GM18907 (cell line): ENCODE measurements around the gene WDHD1.
"Not testable (repeated sequence)": the region's sequence is repeated elsewhere in the genome, so short reads cannot be mapped to it uniquely, and the experiment has no call there.

Experiments used
- ATAC-seq: cut with Tn5 transposase; IDR thresholded peaks from one replicate; pipeline ENCODE4 v1.9.1; 2021; ENCODE audit warnings: mild to moderate bottlenecking, moderate library complexity; ENCODE audit not compliant: unreplicated experiment

Gene WDHD1

GRCh38 chr14:54967496-54967895, 59.4 kb downstream of the WDHD1 start:
- ATAC-seq, result no peak

- ATAC-seq, result no peak
Measured at GRCh38 chr14:54955143-54955542, 71.8 kb downstream of the WDHD1 start.

DNA sequence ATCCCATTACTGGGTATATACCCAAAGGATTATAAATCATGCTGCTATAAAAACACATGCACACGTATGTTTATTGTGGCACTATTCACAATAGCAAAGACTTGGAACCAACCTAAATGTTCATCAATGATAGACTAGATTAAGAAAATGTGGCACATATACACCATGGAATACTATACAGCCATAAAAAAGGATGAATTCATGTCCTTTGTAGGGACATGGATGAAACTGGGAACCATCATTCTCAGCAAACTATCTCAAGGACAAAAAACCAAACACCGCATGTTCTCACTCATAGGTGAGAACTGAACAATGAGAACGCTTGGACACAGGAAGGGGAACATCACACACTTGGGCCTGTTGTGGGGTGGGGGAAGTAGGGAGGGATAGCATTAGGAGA, 73.3 kb downstream of the WDHD1 start:
- ATAC-seq, result not testable (repeated sequence)

GRCh38 chr14:54952803-54953202, 74.1 kb downstream of the WDHD1 start:
- not testable (repeated sequence) for ATAC-seq

- no peak for ATAC-seq
Measured at GRCh38 chr14:54947230-54947629, 79.7 kb downstream of the WDHD1 start.

DNA sequence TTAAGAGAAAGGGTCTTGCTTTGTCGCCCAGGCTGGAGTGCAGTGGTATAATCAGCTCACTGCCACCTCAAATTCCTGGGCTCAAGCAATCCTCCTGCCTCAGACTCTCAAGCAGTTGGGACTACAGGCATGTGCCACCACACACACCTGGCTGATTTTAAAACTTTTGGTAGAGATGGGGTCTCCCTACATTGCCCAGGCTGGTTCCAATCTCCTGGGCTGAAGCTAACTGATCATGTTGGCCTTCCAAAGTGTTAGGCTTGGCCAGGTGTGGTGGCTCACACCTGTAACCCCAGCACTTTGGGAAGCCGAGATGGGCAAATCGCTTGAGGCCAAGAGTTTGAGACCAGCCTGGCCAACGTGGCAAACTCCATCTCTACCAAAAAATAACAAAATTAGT, 80.4 kb downstream of the WDHD1 start:
- ATAC-seq, result no peak

DNA sequence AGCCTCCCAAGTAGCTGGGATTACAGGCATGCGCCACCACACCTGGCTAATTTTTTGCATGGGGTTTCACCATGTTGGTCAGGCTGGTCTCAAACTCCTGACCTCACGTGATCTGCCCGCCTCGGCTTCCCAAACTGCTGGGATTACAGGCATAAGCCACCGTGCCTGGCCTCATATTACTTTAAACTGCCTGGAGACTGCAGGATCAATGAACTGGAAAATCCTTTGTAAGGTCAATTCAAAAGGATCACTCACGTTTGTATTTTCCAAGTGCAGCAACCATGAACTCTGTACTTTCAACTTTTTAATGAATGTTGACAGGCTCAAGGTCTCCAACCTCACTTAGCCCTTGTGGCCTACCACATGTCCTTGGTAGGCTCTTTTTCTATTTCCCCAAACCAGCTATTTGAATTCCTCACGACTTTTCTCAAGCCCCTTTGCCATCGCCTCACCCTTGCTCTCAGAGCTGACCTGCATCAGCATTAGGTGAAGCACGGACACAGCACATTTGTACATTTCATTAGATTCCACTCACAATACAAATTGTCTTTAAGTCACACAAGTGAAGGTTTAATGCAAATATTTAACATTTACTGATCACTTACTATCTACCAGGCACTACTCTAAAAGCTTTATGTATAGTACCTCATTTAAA, 82.0 kb downstream of the WDHD1 start:
- no peak for ATAC-seq

DNA sequence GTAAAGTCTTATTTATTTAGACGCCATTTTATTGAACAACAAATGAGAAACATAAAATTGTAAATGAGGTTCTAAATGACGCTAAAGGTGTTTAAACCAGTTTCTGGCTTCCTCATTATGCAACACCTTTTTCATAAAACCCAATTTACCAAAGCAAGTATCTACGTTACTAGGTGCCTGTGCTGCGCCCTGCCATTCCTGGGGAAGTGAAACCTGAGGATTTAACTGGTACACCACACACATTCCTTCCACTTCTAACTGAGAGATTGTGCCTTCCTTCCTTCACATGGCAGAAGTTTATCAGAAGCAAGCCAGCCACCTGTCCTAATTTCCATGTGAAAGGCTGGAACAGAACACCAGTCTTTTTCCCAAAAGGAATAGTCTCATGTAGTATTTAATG, 84.0 kb downstream of the WDHD1 start:
- ATAC-seq, result no peak

GRCh38 chr14:54936816-54937215, 90.1 kb downstream of the WDHD1 start:
- no peak for ATAC-seq

DNA sequence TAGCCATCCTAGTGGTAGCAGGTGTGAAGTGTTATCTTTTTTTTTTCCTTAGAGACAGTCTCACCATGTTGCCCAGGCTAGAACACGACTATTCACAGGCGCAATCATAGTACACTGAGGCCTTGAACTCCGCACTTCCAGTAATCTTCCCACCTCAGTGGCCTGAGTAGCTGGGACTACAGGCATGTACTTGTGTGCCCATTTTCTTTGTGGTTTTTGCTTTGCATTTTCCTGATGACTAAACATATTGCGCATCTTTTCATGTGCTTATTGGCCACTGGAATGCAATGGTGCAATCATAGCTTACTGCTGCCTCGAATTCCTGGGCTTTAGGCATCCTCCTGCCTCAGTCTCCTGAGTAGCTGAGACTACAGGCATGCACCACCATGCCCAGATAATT, 90.9 kb downstream of the WDHD1 start:
- no peak for ATAC-seq

- no peak for ATAC-seq
Measured at GRCh38 chr14:54935100-54935499, 91.8 kb downstream of the WDHD1 start.

GRCh38 chr14:54933006-54933405, 93.9 kb downstream of the WDHD1 start:
- ATAC-seq, result no peak

- ATAC-seq, result no peak
Measured at GRCh38 chr14:54931598-54932340, 95.1 kb downstream of the WDHD1 start.

DNA sequence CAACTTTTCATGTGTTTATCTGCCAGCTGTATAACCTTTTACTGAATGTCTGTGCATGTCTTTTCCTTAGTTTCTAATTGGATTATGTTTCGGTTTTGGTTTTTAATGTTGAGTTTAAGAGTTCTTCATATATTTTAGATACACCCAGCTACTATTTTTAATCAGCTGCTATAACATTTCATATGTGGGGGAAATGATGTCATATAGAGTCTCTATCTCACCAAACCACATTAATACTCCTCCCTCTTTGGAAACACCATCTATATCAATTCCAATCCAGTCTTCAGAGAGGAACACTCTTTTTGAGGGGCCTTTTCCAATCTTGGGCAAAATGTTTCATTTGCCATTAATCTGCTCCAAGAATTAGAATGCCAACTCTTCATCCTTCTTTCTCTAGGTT, 95.8 kb downstream of the WDHD1 start:
- no peak for ATAC-seq

- ATAC-seq, result no peak
Measured at GRCh38 chr14:54929556-54929955, 97.3 kb downstream of the WDHD1 start.

DNA sequence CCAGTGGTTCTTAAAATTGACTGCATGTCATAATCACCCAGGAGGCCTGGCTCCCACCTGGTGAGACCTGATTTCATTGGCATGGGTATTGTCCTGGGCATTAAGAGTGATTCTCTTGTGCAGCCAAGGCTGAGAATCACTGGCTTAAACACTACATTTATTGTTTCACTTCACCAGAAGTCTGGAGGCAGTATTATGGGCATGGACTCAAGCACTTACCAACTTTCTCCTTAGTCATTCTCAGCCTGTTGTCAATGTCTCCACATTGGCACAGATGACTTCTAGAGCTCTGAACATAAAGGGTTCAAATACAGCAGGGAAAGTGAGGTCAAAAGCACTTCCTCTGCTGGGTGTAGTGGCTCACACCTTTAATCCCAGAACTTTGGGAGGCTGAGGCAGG, 98.7 kb downstream of the WDHD1 start:
- no peak for ATAC-seq

GRCh38 chr14:54927551-54927950, 99.3 kb downstream of the WDHD1 start:
- no peak for ATAC-seq

- ATAC-seq, result not testable (repeated sequence)
Measured at GRCh38 chr14:54926570-54926969, 100.3 kb downstream of the WDHD1 start.

- no peak for ATAC-seq
Measured at GRCh38 chr14:54922598-54922997, 104.3 kb downstream of the WDHD1 start.

DNA sequence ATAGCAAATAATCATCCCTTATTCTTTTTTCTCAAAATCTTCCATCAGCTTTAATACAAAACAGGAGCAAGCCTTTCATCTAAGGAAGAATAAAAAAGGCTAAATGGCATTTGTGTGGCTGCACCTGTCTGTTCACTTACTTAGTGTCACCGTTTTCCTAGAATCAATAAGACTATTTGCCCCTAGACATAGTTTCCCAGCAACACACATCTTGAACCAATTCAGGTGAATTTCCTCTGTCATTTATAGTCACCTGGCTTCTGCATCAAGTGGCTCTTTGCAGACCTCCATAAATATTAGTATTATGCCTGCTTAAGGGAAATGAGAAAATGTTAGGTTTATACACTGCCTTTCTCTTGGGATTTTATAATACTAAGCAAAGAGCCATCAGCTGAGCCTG, 106.8 kb downstream of the WDHD1 start:
- ATAC-seq, result no peak

DNA sequence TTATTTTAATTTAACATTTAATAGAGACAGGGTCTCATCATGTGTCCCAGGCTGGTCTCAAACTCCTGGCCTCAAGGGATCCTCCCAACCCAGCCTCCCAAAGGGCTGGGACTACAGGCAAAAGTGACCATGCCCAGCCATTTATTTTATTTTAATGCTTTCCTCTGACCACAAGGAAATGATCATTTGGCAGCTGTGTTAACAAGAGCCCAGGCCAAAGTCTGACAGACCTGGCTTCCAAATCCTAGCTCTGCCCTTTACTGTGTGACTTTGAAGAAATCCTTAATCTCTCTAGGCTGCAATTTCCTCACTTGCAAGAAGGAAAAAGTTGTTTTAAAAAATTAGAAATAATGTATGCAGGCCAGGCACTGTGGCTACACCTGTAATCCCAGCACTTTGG, 107.6 kb downstream of the WDHD1 start:
- ATAC-seq, result no peak

- ATAC-seq, result no peak
Measured at GRCh38 chr14:54918427-54918826, 108.5 kb downstream of the WDHD1 start.

DNA sequence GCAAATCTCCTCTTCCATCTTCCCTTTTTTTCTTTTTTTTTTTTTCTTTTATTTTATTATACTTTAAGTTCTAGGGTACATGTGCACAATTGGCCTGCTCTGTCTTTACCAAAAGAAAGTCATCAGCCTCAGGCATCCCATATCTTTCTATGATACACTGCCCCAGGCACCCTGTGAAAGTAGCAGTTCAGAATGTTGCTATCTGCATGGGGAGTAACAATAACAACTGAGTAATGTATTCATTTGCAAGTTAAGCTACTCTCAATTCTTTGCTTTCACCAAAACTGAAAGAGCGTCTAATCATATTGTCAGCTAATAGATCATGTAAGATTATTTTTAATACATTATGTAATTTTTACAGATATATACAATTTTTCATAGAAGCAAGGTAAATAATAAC, 110.8 kb downstream of the WDHD1 start:
- no peak for ATAC-seq
